Mucosa of gallbladder (tissue), 1 donor: ENCODE data around the gene NOPCHAP1. TPM values are rescaled to one million over a fixed set of nuclear protein-coding genes. Genes with fewer than 3 reads are reported as not detected.
A peak's percentile ranks its signal among the peaks of the same experiment; 100 is the strongest.
"Not testable (repeated sequence)": the region's sequence is repeated elsewhere in the genome, so short reads cannot be mapped to it uniquely, and the experiment has no call there.

ENCODE experiments used
- DNase-seq: peaks from one replicate; pipeline ENCODE4 v3.0.0-alpha.2; 2020; ENCODE audit warnings: low spot score
- total RNA-seq: library from RNA; stranded (reverse); gene quantifications from one replicate; pipeline ENCODE4 v1.2.1, GENCODE V29; 2021
- donor health status: DM: no; HTN: no; CAD: no.

NOPCHAP1 gene, protein sequence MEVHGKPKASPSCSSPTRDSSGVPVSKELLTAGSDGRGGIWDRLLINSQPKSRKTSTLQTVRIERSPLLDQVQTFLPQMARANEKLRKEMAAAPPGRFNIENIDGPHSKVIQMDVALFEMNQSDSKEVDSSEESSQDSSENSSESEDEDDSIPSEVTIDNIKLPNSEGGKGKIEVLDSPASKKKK
- 9.8 TPM for total RNA-seq

- DNase-seq, result peak; percentile 91
Measured at GRCh38 chr12:104986022-104986941, at the start of gene NOPCHAP1. Gene NOPCHAP1 (plus strand): TSS chr12:104986316. CDS start chr12:104986353, 37 bp downstream.

GRCh38 chr12:104938371-104938770 is 47.7 kb upstream of the NOPCHAP1 start:
- no peak for DNase-seq

GRCh38 chr12:104939089-104939488 is 47.0 kb upstream of the NOPCHAP1 start:
- DNase-seq, result no peak

GRCh38 chr12:104941454-104941853 is 44.7 kb upstream of the NOPCHAP1 start:
- no peak for DNase-seq

GRCh38 chr12:104942075-104942474 is 44.0 kb upstream of the NOPCHAP1 start:
- DNase-seq, result no peak

- not testable (repeated sequence) for DNase-seq
Measured at GRCh38 chr12:104943401-104943800, 42.7 kb upstream of the NOPCHAP1 start.

DNA sequence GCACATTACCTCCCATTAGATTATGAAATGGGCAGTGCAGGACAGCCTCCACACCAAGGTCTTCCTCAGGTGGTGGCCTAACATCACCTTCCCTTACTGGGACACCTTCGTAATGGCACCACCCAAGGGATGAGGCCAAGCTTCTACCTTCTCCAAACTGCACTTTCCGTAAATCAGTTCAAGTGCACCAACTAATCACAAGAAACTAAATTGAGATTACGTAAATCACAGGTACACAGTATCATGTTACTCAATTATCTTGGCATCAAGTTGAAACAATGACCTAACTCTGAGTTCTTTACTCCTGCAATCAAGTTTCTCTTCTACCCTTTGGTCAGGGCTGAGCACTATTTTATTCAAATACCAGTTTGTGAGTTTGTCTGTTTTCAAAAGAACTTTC is 41.9 kb upstream of the NOPCHAP1 start:
- DNase-seq, result no peak

DNA sequence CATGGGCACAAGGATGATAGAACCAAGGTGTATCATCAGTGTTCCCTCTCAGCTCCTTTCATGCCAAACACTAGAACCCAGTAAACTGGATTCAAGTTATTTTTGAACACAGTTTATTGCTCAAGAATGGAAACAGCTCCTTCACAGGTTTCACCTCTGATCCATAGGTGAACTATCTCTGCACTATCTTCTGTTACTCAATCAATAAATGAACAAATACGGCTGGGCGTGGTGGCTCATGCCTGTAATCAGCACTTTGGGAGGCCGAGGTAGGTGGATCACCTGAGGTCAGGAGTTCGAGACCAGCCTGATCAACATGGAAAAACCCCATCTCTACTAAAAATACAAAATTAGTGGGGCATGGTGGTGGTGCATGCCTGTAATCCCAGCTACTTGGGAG is 37.4 kb upstream of the NOPCHAP1 start:
- not testable (repeated sequence) for DNase-seq

DNA sequence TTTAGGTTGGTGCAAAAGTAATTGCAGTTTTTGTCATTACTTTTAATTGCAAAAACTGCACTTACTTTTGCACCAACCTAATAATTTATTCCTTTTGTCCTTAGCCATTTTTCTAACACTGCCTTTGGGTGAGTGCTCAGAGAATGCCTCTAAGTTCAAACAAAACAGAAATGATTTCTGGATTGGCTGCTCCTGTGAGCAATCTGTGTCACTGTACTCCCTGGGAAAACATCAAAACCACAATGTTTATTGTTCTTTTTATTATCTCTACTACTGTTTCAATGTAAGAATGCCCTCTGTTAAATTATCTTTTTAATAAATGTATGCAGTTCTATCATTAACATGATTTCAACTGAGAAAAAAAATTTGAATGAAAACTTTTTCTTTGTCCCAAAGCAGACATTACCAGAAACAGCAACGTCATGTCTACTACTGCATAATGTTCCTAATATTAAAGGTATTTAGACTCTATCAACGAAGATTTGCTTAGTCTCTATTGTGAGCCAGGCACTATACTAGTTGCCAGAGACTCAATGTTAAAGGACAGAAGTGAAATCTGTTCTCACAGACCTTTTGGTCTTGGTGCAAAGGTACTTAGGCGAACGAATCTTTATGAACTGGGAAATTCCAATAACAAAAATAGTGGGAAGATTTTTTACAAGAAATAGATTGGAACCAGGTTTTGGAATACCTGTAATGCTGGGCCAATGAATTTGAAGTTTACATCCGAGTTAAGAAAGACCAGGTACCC is 34.2 kb upstream of the NOPCHAP1 start:
- no peak for DNase-seq

DNA sequence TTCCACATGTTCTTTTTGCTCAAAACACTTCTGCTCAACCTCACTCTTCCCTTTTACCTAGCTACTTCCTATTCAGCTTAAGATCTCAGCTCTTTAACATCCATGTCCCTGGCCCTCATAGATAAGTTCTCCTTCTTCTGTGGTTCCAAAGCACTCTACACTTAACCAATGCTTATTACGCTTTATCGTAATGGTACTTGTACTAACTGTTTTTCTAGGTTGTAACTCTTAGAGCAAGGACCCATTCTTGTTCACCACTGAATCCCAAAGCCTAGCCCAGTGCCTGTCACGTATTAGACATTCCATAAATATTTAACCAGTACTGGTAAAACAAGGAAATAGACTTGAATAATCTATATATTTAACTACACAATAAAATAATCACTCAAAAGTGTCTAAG is 33.3 kb upstream of the NOPCHAP1 start:
- no peak for DNase-seq

GRCh38 chr12:104953323-104953722 is 32.8 kb upstream of the NOPCHAP1 start:
- DNase-seq, result peak; percentile 41

DNA sequence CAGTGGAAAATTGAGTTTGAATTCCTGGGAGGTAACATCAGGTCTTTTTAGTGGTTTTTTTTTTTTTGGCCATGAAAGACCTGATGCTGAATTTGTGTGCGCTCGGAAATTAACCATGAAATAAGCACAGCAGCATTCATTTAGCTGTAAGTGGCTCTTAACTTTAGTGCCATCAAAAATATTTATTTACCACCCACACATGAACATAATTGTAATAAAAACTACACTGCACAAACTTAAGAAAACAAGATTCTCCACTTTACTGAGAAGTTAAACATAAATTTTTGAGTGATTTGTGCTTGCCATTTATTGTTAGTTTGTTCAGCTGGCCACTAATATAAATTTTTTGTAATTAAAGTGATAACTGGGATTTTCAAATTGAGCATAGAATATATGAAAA is 30.4 kb upstream of the NOPCHAP1 start:
- no peak for DNase-seq

- no peak for DNase-seq
Measured at GRCh38 chr12:104956870-104957718, 29.0 kb upstream of the NOPCHAP1 start.

- DNase-seq, result no peak
Measured at GRCh38 chr12:104957719-104958000, 28.5 kb upstream of the NOPCHAP1 start.

DNA sequence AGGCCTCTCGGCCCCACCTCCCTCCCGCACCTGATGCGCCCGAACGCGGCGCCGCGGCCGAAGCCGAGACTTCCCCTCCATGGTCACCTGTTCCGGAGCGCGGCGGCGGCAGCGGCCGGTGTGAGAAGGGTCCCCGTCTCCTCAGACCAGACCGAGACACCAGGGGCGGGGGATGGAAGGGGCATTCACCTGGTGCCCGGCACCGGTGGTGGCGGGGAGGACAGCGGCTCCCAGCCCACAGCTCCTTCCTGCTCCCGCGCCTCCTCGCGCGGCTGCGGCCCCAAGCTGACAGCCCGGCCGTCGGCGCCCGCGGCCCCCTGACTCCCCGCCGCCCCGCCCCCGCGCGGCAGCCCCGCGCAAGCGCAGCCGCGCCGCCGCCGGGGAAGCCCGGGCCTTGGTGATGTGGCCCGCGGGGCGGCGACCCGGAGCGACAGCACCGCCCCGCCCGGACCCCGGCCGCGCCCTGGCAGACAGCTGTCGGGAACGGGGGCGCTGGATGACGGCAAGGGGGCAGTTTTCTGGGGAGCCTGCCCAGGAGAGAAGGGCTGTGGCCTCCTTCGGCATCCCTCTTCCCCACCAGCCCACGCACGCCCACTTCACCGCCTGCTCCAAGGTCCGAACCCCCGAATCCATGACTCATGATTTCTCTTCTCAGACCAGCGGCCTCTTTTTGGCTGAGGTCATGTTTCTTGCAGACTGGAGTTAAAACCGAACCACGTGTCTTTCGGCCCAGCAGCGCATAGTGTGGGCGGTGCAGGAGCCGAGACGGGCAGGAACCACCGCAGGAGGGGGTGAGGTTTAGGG is 27.9 kb upstream of the NOPCHAP1 start, which contains the start of gene SLC41A2:
Gene SLC41A2 (minus strand): TSS at position 290 of the 804 bp plus-strand sequence. CDS start 29,763 bp downstream, outside the sequence.
- DNase-seq, result peak; percentile 78

DNA sequence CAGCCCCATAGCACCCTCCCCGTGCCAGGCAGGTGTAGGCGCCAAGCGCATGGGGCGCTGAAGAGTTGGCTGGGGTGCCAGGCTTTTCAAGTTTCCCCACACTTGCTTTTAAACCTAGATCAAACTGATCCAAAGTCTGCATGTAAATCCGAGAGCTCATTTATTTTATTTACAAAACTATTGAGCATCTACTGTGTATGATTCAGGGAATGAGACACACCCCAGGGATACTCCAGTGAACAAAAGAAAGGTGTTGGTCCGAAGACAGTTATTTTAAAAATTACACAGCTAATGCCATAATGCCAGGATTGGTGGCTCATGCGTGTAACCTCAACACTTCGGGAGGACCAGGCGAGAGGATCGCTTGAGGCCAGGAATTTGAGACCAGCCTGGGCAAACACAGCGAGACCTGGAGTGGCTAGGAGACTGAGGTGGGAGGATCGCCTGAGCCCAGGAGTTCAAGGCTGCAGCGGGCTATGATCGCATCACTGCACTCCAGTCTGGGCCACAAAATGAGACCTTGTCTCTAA is 27.2 kb upstream of the NOPCHAP1 start:
- no peak for DNase-seq

GRCh38 chr12:104959335-104959841 is 26.7 kb upstream of the NOPCHAP1 start:
- DNase-seq, result peak; percentile 31

DNA sequence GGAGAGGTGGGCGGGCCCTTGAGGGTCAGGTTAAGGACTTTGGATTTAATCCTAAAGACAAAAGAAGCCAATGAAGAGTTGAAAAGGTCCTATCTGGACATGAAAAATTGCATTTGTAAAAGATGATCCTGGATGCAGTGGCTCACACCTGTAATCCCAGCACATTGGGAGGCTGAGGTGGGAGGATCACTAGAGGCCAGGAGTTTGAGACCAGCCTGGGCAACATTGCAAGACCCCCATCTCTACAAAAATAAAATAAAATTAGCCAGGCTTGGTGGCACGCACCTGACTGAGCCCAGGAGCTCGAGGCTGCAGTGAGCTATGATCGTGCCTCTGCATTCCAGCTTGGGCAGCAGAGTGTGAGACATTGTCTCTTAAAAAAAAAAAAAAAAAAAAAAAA is 25.7 kb upstream of the NOPCHAP1 start:
- DNase-seq, result no peak

- no peak for DNase-seq
Measured at GRCh38 chr12:104963757-104964156, 22.4 kb upstream of the NOPCHAP1 start.

DNA sequence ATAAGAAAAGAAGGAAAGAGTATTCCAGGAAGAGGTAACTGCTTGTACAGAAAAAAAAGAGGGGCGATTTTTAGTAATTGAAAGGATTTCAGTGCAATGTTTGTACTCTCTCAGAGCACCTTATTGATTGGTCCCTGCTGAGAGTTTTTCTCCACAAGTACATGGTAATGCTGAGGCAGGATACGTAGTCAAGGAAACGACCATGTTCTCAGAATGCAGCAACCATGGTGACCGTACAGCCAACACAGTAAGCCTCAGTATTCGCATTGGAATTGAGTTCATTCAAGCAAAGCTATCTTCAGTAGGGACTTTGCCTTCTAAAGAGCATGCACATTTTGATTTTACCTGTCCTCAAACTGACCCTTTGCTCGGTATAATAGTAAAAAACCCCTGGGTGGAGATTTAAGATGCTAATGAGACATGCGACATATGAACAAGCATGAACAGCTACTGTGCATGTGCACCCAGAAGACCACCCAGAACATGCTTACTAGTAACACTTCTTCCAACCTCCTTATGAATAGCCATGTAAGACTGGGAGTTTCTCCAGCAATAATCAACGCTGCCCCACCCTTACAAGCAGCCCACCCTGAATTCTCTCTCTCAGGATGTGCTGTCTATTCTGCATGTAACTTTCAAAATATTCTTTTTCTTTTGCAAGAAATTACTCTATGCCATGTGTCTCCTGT is 21.8 kb upstream of the NOPCHAP1 start:
- no peak for DNase-seq
